Activated naive CD8-positive, alpha-beta T cell (primary cell): ENCODE results near the gene TIMM50.

Experiments used
- H3K27ac Mint-ChIP-seq: one replicate; pipeline ENCODE4 v1.8.0; 2021; ENCODE audit warnings: mixed read lengths
- H3K27me3 Mint-ChIP-seq: one replicate; pipeline ENCODE4 v1.8.0; 2021; ENCODE audit warnings: mixed read lengths
- H3K36me3 Mint-ChIP-seq: one replicate; pipeline ENCODE4 v1.8.0; 2021; ENCODE audit warnings: mixed read lengths
- H3K4me1 Mint-ChIP-seq: one replicate; pipeline ENCODE4 v1.8.0; 2021; ENCODE audit warnings: low read depth, mixed read lengths
- H3K4me3 Mint-ChIP-seq: one replicate; pipeline ENCODE4 v1.8.0; 2021; ENCODE audit warnings: mild to moderate bottlenecking, mixed read lengths
- H3K9me3 Mint-ChIP-seq: one replicate; pipeline ENCODE4 v1.8.0; 2021; ENCODE audit warnings: low read depth, mixed read lengths

TIMM50 gene

GRCh38 chr19:39480337-39481228 lies at the start of gene TIMM50:
TIMM50 (plus strand) TSS chr19:39480838; CDS start chr19:39480854, 16 bp downstream.
- H3K9me3 Mint-ChIP-seq: no peaks in the 10 kb centered on the region
- H3K36me3 Mint-ChIP-seq: no peaks in the 10 kb centered on the region
- no peaks in the 10 kb centered on the region for H3K27me3 Mint-ChIP-seq

GRCh38 chr19:39432677-39433025 lies 48.0 kb upstream of the TIMM50 start:
- peaks cover 42% of the 10 kb centered on the region for H3K4me1 Mint-ChIP-seq
- peaks cover 11% of the 10 kb centered on the region for H3K36me3 Mint-ChIP-seq
- H3K27ac Mint-ChIP-seq: peak overlapping the region; percentile 70
- no peaks in the 10 kb centered on the region for H3K27me3 Mint-ChIP-seq
- H3K9me3 Mint-ChIP-seq: no peaks in the 10 kb centered on the region
- H3K4me3 Mint-ChIP-seq: peak overlapping the region; percentile 100

More at GRCh38 chr19:39480337-39481228, at the start of gene TIMM50:
- peak within 1 kb of the TSS; percentile 97 for H3K4me3 Mint-ChIP-seq
- peaks cover 24% of the 10 kb centered on the region for H3K4me1 Mint-ChIP-seq
- H3K27ac Mint-ChIP-seq: peak within 1 kb of the TSS; percentile 89

GRCh38 chr19:39433480-39434079 lies 47.1 kb upstream of the TIMM50 start:
- Mint-ChIP-seq H3K4me3 (peak overlapping the region; percentile 100), H3K36me3 (peaks cover 11% of the 10 kb centered on the region), H3K27me3 (no peaks in the 10 kb centered on the region), H3K4me1 (peaks cover 42% of the 10 kb centered on the region), H3K27ac (peak overlapping the region; percentile 100), H3K9me3 (no peaks in the 10 kb centered on the region)

- Mint-ChIP-seq H3K36me3 (peaks cover 11% of the 10 kb centered on the region), H3K9me3 (no peaks in the 10 kb centered on the region), H3K27ac (peak overlapping the region; percentile 100), H3K27me3 (no peaks in the 10 kb centered on the region), H3K4me3 (peak overlapping the region; percentile 100), H3K4me1 (peaks cover 42% of the 10 kb centered on the region)
Observed at GRCh38 chr19:39434123-39435076, 46.2 kb upstream of the TIMM50 start.

- Mint-ChIP-seq H3K9me3 (no peaks in the 10 kb centered on the region), H3K4me3 (peak within 1 kb of the TSS; percentile 100), H3K36me3 (peaks cover 11% of the 10 kb centered on the region), H3K27ac (peak within 1 kb of the TSS; percentile 100), H3K4me1 (peaks cover 43% of the 10 kb centered on the region), H3K27me3 (no peaks in the 10 kb centered on the region)
Observed at GRCh38 chr19:39435499-39436349, 44.9 kb upstream of the TIMM50 start, which contains the start of gene RPS16. RPS16 (minus strand) TSS chr19:39435949; CDS start chr19:39435895, 54 bp downstream.

GRCh38 chr19:39436350-39436716 lies 44.3 kb upstream of the TIMM50 start:
- peaks cover 37% of the 10 kb centered on the region for H3K4me1 Mint-ChIP-seq
- H3K27me3 Mint-ChIP-seq: no peaks in the 10 kb centered on the region
- H3K9me3 Mint-ChIP-seq: no peaks in the 10 kb centered on the region
- H3K27ac Mint-ChIP-seq: peak overlapping the region; percentile 100
- H3K4me3 Mint-ChIP-seq: peak overlapping the region; percentile 100
- peaks cover 11% of the 10 kb centered on the region for H3K36me3 Mint-ChIP-seq

GRCh38 chr19:39438270-39438934 lies 42.2 kb upstream of the TIMM50 start:
- Mint-ChIP-seq H3K27ac (no peak overlapping the region), H3K9me3 (no peaks in the 10 kb centered on the region), H3K27me3 (no peaks in the 10 kb centered on the region), H3K4me3 (no peak overlapping the region), H3K4me1 (peaks cover 28% of the 10 kb centered on the region), H3K36me3 (peaks cover 11% of the 10 kb centered on the region)

GRCh38 chr19:39444598-39445195 lies 35.9 kb upstream of the TIMM50 start:
- peak overlapping the region; percentile 99 for H3K27ac Mint-ChIP-seq
- no peaks in the 10 kb centered on the region for H3K27me3 Mint-ChIP-seq
- peaks cover 48% of the 10 kb centered on the region for H3K4me1 Mint-ChIP-seq
- peaks cover 10% of the 10 kb centered on the region for H3K36me3 Mint-ChIP-seq
- no peaks in the 10 kb centered on the region for H3K9me3 Mint-ChIP-seq
- H3K4me3 Mint-ChIP-seq: peak overlapping the region; percentile 97

- Mint-ChIP-seq H3K9me3 (no peaks in the 10 kb centered on the region), H3K27ac (peak within 1 kb of the TSS; percentile 99), H3K27me3 (no peaks in the 10 kb centered on the region), H3K4me3 (peak within 1 kb of the TSS; percentile 97), H3K4me1 (peaks cover 48% of the 10 kb centered on the region), H3K36me3 (peaks cover 10% of the 10 kb centered on the region)
Observed at GRCh38 chr19:39445196-39446111, 35.2 kb upstream of the TIMM50 start, which contains the start of gene SUPT5H. SUPT5H (plus strand) TSS chr19:39445582; CDS start chr19:39445891, 309 bp downstream.

GRCh38 chr19:39446365-39447084 lies 34.1 kb upstream of the TIMM50 start:
- H3K4me1 Mint-ChIP-seq: peaks cover 55% of the 10 kb centered on the region
- no peaks in the 10 kb centered on the region for H3K27me3 Mint-ChIP-seq
- H3K9me3 Mint-ChIP-seq: no peaks in the 10 kb centered on the region
- H3K27ac Mint-ChIP-seq: peak overlapping the region; percentile 99
- peaks cover 10% of the 10 kb centered on the region for H3K36me3 Mint-ChIP-seq
- H3K4me3 Mint-ChIP-seq: peak overlapping the region; percentile 97

- H3K27ac Mint-ChIP-seq: peak overlapping the region; percentile 99
- peaks cover 70% of the 10 kb centered on the region for H3K4me1 Mint-ChIP-seq
- peak overlapping the region; percentile 97 for H3K4me3 Mint-ChIP-seq
- H3K36me3 Mint-ChIP-seq: peaks cover 14% of the 10 kb centered on the region
- H3K27me3 Mint-ChIP-seq: no peaks in the 10 kb centered on the region
- H3K9me3 Mint-ChIP-seq: no peaks in the 10 kb centered on the region
Observed at GRCh38 chr19:39448271-39448670, 32.4 kb upstream of the TIMM50 start.
